Mesodermal cell (in vitro differentiated cells): ENCODE measurements around the gene ANTKMT.
"Not testable (repeated sequence)": the region's sequence is repeated elsewhere in the genome, so short reads cannot be mapped to it uniquely, and the experiment has no call there.

Source experiments
- H3K27ac ChIP-seq: 2 replicates; pipeline ENCODE4 v1.7.0; 2013; ENCODE audit warnings: mild to moderate bottlenecking, low read depth, low read length, moderate library complexity; ENCODE audit not compliant: severe bottlenecking
- H3K36me3 ChIP-seq: 2 replicates; pipeline ENCODE4 v1.7.1; 2013; ENCODE audit warnings: mild to moderate bottlenecking, low read length, moderate library complexity; ENCODE audit not compliant: control insufficient read depth, insufficient read depth
- H3K4me1 ChIP-seq: one replicate; pipeline ENCODE4 v1.7.1; 2013; ENCODE audit warnings: mild to moderate bottlenecking, low read length; ENCODE audit not compliant: insufficient read depth, control insufficient read depth, poor library complexity, severe bottlenecking
- H3K4me3 ChIP-seq: 2 replicates; pipeline ENCODE4 v1.7.0; 2013; ENCODE audit warnings: low read length, control low read depth, mild to moderate bottlenecking; ENCODE audit not compliant: insufficient read depth, poor library complexity, severe bottlenecking; ENCODE audit errors: extremely low read depth
- H3K9me3 ChIP-seq: 2 replicates; pipeline ENCODE4 v1.7.1; 2013; ENCODE audit warnings: mild to moderate bottlenecking, low read length, moderate library complexity; ENCODE audit not compliant: control insufficient read depth
- WGBS, 2 experiments: methylation state at CpG; one replicate each; pipeline ENCODE4 v1.1.5; 2013; ENCODE audit warnings: missing lambda C conversion rate in 2 of 2; ENCODE audit not compliant: insufficient coverage in 2 of 2; 5-methylcytosine and 5-hydroxymethylcytosine counted together

Gene ANTKMT

GRCh38 chr16:751152-752006 is 30.4 kb downstream of the ANTKMT start:
- Histone ChIP-seq H3K4me3 (no peak overlapping the region), H3K36me3 (no peaks in the 10 kb centered on the region), H3K9me3 (peaks cover 2% of the 10 kb centered on the region), H3K27ac (no peak overlapping the region), H3K4me1 (no peaks in the 10 kb centered on the region)
- WGBS, 2 experiments, result 72 to 73% methylated on average over 28 to 31 of the region's 39 CpGs

GRCh38 chr16:752007-752312 is 31.0 kb downstream of the ANTKMT start:
- Histone ChIP-seq H3K9me3 (peaks cover 4% of the 10 kb centered on the region), H3K4me1 (no peaks in the 10 kb centered on the region), H3K27ac (no peak overlapping the region), H3K36me3 (no peaks in the 10 kb centered on the region), H3K4me3 (no peak overlapping the region)
- 28 to 34% methylated on average over 7 to 10 of the region's 10 CpGs for WGBS, 2 experiments

- H3K9me3 ChIP-seq, H3K27ac ChIP-seq, H3K36me3 ChIP-seq, H3K4me1 ChIP-seq, H3K4me3 ChIP-seq: not testable (repeated sequence)
- WGBS, 2 experiments, result 89 to 93% methylated on average over 10 to 11 of the region's 11 CpGs
These were observed 33.2 kb downstream of the ANTKMT start for GRCh38 chr16:754121-754607.

- no peaks in the 10 kb centered on the region for H3K36me3 ChIP-seq
- 69 to 87% methylated on average over 5 to 7 of the region's 11 CpGs for WGBS, 2 experiments
- no peak overlapping the region for H3K27ac ChIP-seq
- no peak overlapping the region for H3K4me3 ChIP-seq
- peaks cover 4% of the 10 kb centered on the region for H3K9me3 ChIP-seq
- H3K4me1 ChIP-seq, result no peaks in the 10 kb centered on the region
These were observed 33.7 kb downstream of the ANTKMT start for GRCh38 chr16:754656-755055.

GRCh38 chr16:756428-756827 is 35.5 kb downstream of the ANTKMT start:
- 98 to 100% methylated on average over 4 of the region's 5 CpGs for WGBS, 2 experiments
- H3K9me3 ChIP-seq, result peaks cover 4% of the 10 kb centered on the region

GRCh38 chr16:759110-759910 is 38.4 kb downstream of the ANTKMT start:
- Histone ChIP-seq H3K4me1 (no peaks in the 10 kb centered on the region), H3K9me3 (peaks cover 4% of the 10 kb centered on the region), H3K27ac (no peak overlapping the region), H3K4me3 (no peak overlapping the region), H3K36me3 (no peaks in the 10 kb centered on the region)
- WGBS, 2 experiments, result 92 to 94% methylated on average over 32 to 33 of the region's 34 CpGs

More at GRCh38 chr16:756428-756827, 35.5 kb downstream of the ANTKMT start:
- no peak overlapping the region for H3K27ac ChIP-seq
- no peak overlapping the region for H3K4me3 ChIP-seq
- H3K36me3 ChIP-seq, result no peaks in the 10 kb centered on the region
- no peaks in the 10 kb centered on the region for H3K4me1 ChIP-seq

GRCh38 chr16:760065-760464 is 39.1 kb downstream of the ANTKMT start:
- 87 to 94% methylated on average over 13 to 15 of the region's 15 CpGs for WGBS, 2 experiments
- peaks cover 4% of the 10 kb centered on the region for H3K9me3 ChIP-seq
- no peak overlapping the region for H3K4me3 ChIP-seq
- no peaks in the 10 kb centered on the region for H3K4me1 ChIP-seq
- no peak overlapping the region for H3K27ac ChIP-seq
- H3K36me3 ChIP-seq, result no peaks in the 10 kb centered on the region

- no peaks in the 10 kb centered on the region for H3K4me1 ChIP-seq
- H3K4me3 ChIP-seq, result no peak within 1 kb of the TSS
- no peaks in the 10 kb centered on the region for H3K36me3 ChIP-seq
- no peak within 1 kb of the TSS for H3K27ac ChIP-seq
- WGBS, 2 experiments, result 87 to 89% methylated on average over 26 to 34 of the region's 37 CpGs
- H3K9me3 ChIP-seq, result peaks cover 4% of the 10 kb centered on the region
These were observed 39.8 kb downstream of the ANTKMT start, which contains the start of gene MSLN for GRCh38 chr16:760545-761343. TSS of gene MSLN (plus strand) at chr16:760734. CDS start at chr16:762681, 1,947 bp downstream.

GRCh38 chr16:761625-762513 is 40.9 kb downstream of the ANTKMT start:
- 84 to 87% methylated on average over 16 to 19 of the region's 22 CpGs for WGBS, 2 experiments
- Histone ChIP-seq H3K9me3 (no peaks in the 10 kb centered on the region), H3K36me3 (no peaks in the 10 kb centered on the region), H3K4me1 (no peaks in the 10 kb centered on the region), H3K4me3 (no peak overlapping the region), H3K27ac (no peak overlapping the region)
